SW 1271 (cell line): Measurements from ENCODE around the gene TSEN34.

Source experiments
- DNase-seq, 2 experiments: peaks; one replicate each; lab custom pipeline; 2025; lab: John Stamatoyannopoulos, UW

The TSEN34 gene

DNA sequence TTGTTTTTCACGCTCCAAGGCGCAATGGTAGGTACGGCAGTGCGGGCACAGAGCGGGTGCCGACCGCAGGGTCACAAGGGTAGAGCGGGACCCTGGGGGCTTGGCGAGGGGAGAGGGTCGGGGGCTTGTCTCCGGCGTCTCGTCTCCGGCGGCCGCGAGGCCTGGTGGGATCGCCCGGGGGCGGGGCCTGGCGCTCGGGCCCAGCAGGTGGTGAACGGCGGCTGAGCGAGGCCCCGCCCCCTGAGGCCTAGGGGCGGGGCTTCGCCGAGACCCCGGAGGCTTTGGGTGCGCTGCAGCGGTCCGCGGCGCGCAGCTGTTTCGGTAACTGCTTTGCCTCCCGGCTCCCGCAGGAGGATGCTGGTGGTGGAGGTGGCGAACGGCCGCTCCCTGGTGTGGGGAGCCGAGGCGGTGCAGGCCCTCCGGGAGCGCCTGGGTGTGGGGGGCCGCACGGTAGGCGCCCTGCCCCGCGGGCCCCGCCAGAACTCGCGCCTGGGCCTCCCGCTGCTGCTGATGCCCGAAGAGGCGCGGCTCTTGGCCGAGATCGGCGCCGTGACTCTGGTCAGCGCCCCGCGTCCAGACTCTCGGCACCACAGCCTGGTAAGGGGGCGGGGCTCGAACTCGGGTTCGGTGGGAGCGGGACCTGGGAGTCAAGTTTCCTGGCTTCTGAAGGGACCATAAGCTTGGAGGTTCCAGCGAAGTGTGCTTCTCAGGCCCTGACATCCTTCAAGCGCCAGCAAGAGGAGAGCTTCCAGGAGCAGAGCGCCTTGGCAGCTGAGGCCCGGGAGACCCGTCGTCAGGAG is at the start of gene TSEN34:
Gene TSEN34 (plus strand): TSS at position 298 of the 800 bp plus-strand sequence. CDS start 57 bp downstream, at position 355.
- peak in 1 of 2 experiments; percentile 70 for DNase-seq

DNA sequence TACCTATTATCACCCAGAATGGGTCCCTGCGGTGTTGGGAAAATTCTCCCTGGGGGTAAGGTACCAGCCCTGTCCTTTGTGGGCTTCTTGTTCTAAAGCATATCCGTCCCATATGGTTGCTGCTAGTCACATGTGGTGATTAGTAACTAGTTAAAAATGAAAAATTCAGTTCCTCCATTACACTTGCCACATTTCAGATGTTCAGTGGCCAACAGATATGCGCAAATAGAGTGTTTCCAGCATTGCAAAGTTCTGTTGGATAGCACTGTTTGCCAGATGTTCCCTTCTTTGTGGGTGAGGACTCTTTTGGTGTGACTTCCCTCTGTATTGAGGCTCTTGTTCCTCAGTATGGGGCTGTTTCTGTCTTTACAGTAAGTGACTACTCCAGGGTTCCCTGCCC is 49.8 kb upstream of the TSEN34 start:
- no peak for DNase-seq

DNA sequence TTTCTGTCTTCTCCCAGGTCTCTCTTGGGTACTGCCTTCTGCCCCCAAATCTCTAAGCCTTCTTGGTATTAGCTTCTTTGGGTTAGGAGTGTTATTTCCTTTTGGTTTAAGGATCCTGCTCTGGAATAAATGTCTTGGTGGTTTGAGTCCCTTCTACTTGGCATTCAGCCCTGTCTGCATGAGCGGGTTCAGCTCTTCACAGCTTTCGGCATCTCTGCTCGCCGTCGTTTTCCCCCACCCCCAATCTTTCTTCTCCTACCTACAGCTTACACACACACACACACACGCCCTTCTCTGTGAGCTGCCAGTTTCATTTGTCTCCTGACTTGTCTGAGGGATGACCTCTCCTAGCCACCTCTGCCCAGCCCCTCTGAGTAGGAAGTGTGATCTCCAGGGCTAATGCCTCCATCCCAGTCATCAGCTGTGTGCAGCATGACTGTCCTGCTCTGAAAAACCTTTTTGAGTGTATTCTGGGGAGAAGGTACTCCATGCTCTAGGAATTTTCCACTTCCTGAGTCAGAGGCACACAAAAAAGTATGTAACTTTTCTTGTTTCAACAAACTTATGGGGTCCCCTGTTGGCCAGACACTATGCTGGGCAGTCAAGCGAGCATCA is 48.8 kb upstream of the TSEN34 start:
- no peak for DNase-seq

GRCh38 chr19:54145541-54146158 is 45.5 kb upstream of the TSEN34 start:
- no peak for DNase-seq

- no peak for DNase-seq
Measured at GRCh38 chr19:54147676-54148075, 43.4 kb upstream of the TSEN34 start.

DNA sequence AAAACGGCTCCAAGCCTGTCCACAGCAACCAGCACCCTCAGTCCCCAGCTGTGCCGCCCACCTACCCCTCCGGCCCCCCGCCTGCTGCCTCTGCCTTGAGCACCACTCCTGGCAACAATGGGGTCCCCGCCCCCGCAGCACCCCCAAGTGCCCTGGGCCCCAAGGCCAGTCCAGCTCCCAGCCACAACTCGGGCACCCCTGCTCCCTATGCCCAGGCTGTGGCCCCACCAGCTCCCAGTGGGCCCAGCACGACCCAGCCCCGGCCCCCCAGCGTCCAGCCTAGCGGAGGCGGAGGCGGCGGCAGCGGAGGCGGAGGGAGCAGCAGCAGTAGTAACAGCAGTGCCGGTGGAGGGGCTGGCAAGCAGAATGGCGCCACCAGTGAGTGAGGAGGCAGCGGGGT is 43.0 kb upstream of the TSEN34 start:
- DNase-seq: no peak

- no peak for DNase-seq
Measured at GRCh38 chr19:54149021-54149812, 41.9 kb upstream of the TSEN34 start.

DNA sequence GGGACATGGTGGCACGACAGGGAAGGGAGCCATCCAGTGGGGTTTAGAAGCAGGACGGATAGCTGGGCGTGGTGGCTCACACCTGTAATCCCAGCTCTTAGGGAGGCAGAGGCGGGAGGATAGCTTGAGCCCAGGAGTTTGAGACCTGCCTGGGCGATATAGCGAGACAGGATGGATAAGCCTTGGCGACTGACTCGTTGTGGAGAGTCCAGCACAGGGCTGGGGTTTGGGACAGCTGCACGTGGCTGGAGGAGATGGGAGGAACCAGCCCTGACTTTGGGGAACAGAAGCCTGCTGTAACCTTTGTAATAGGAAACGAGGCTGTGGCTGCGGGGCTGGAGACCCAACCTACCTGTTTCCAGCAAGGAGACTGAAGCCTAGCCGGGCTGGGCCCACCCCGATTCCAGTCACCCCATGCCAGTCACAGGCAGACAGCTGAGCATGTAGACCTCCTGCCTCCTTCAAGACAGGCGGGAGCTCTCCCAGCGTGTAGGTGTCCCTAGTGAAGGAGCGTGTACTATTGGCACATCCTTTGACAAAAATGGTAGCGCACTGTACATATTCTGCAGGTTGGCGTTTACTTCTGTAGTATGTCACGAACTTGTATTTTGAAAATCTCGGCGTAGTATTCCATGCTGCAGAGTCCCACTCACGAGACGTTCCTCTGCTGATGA is 39.6 kb upstream of the TSEN34 start:
- DNase-seq: no peak

DNA sequence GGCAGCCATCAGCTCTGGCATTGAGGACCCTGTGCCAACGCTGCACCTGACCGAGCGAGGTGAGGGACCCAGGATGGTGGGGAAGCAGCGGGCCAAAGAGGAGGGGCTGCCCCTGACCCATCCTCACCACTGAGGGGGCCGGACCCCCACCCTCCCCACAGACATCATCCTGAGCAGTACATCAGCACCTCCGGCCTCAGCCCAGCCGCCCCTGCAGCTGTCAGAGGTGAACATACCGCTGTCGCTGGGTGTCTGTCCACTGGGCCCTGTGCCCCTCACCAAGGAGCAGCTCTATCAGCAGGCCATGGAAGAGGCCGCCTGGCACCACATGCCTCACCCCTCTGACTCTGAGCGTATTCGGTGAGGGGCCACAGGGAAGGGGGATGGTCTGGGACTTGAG is 38.8 kb upstream of the TSEN34 start:
- no peak for DNase-seq

GRCh38 chr19:54152878-54153524 is 38.1 kb upstream of the TSEN34 start:
- no peak for DNase-seq

- DNase-seq: no peak
Measured at GRCh38 chr19:54153731-54154326, 37.3 kb upstream of the TSEN34 start.

DNA sequence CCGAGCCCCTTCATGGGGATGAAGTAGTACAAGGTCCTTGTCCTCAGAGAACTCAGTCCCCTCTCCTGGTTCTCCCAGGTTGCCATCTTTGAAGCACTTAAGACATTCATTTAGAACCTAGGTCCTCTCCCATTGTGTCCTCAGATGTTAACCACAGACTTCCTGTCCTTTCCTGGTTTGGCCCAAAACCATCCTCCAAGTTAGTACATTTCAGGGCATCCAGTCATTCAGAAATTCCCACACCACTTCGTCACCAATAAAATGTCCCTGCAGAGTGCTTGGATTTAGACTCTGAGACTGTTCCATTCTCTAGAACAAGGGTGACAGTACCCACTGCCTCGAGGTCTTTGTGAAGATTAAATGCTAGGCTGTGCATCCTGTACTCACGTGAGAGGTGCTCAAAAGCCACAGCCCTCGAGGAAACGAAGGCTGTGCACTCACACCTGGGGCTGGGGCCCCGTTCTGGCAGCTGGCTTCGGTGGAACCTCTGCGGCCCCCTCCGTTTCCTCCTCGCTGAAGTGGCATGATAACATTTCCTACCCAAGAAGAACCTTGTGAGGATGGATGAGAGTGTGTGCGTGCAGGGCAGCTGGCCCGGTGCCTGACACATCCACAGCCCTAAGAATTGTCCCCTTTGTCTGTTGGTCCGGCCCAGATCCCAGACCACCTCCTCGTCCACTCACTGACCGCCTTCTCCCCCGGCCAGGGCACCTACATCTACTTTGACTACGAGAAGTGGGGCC is 36.3 kb upstream of the TSEN34 start:
- DNase-seq: peak in 1 of 2 experiments; percentile 36

DNA sequence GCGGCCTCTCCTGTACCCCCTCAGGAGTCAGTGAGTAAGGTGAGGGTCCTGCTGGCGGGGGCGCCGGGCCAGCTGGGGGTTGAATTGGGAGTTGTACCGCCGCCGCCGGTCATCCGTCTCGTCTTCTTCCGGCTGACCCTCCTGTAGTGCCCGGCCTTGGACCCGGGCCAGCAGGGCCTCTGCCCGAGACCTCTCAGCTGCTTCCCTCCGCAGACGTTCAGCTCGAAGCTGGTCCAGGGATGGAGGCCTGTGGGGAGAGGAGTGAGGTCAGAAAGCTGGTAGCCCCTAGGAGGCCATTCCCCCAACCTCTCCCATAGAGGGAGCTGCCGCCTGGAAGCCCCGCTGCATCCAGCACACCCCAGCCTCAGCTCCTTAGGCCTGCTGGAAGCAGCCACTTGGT is 35.4 kb upstream of the TSEN34 start:
- DNase-seq: no peak

GRCh38 chr19:54156490-54156889 is 34.6 kb upstream of the TSEN34 start:
- DNase-seq: no peak

DNA sequence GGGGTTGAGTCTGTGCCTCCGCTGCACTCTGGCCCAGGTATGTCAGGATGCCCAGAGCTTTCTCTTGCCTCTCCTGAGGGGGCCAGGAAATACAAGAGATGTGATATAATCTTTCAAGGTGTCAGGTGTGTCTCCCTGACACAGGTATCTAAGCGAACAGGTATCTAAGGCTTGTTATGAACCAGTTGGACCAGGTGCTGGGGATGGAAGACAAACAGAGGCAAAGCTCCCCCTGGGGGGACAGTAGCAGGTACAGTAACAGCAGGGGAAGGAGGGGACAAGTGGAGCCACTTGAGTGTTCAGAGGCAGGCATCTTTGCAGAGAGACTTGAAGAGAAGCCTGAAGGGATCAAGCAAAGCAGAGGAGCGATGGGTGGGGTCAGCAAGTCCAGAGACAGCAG is 34.2 kb upstream of the TSEN34 start:
- no peak for DNase-seq

DNA sequence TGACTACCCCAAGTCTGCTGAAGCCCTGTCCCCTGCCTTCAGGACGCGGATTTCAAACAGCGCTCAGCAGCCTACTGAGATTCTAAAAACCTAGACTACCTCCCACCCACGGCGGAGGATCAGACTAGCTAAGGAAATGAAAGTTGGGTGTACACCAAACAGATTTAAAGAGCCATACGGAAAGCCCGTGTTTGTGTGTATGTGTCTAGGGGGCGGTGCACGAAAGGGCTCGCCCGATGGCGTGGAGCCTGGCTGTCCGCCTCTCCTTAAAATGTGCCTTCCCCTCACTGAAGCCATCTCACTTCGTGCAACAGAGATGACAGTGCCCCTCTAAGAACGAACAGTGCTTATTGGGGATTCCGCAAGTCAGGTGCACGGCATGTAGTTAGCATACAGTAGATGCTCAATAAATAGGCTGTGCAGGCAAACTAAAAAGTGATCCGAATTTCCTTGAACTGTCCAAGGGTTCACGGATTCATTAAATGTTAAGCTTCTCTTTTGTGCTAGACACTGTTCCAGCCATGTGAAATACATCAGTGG is 32.2 kb upstream of the TSEN34 start:
- peak in 1 of 2 experiments; percentile 39 for DNase-seq

DNA sequence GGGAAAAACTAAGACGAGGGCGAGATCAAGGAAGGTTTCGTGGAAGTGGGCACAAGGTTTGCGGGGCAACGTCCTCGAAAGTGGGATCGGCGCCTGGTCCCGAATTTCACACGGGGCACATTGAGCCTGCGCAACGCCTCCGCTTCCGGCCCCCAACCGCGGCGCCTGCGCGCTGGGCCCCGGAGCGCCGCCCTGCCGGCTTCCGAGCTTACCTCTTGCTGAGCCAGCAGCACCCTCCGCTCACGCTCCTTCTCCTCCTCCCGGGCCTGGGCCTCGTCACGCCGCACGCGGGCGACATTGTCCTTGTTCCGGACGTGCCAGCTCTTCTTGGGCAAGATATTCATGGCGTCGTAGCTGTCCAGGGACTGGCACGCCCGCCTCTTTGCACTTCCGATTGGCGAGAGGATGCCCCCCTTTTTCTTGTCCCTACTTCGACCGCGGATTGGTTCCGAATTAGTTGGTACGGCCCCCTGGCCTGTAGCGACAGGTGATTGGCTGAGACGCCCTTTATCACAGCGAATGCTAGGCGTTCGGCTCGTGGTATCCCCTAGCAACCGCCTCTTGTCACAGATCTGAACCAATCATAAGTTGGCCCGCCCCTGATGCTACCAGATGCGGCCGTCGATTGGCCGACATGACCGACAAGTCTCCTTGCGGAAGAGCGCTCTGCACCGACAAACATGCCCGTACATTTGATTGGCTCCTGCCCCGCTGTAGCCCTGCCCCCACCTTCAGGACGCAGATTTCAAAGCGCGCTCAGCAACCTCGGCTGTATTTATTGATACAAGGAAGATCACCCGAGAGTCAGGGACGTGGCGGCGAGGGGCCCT is 31.5 kb upstream of the TSEN34 start, which contains the start of gene LENG1:
Gene LENG1 (minus strand): TSS at position 370 of the 830 bp plus-strand sequence. CDS start 26 bp downstream, at position 344.
- peak; percentile 95 to 99 for DNase-seq

DNA sequence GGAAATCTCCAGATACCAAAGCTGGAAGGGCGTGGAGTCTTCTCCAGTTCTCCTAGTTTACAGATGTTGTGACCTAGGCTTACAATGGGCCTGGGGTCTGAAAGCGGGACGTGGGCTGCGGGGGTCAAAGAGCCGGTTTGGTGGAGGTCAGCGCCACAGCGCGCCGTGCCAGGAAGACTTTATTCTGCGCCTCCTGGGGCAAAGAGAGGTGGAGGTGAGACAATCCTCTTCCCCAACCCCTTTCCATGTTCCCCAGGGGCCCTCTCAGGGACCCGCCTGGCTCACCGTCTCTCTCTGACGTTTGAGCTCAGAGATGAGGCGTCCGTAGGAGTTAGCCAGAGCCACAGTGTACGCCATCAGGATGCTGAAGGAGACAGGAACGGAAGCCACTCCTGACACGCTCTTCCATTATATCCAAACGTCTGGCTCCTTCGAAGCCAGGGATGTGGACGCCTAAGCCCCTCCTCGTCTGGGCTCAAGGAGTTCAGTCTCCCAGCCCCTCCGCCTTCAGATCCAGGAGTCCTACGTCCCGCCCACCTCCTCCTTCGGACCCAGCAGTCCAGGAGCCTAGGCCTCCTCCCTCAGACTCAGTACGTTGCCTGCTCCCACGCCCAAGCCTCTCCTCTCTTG is 30.8 kb upstream of the TSEN34 start:
- DNase-seq: no peak
